Epithelial cell of proximal tubule (primary cell): ENCODE measurements around the gene SORCS2. TPM values are rescaled to one million over a fixed set of nuclear protein-coding genes. Genes with fewer than 3 reads are reported as not detected.

Source experiments
- DNase-seq: peaks from one replicate; pipeline ENCODE4 v3.0.0-alpha.2; 2011; ENCODE audit warnings: low read depth
- H3K4me3 ChIP-seq: 2 replicates; pipeline ENCODE4 v1.5.1; 2011; ENCODE audit warnings: low read depth, mild to moderate bottlenecking, low read length
- CTCF ChIP-seq: conservative IDR thresholded peaks from 2 replicates; pipeline ENCODE4 v1.5.1; 2012; ENCODE audit warnings: low read depth, mild to moderate bottlenecking, low read length
- total RNA-seq: library from RNA; depleted of rRNA; stranded (reverse); fragments of >200 nt; gene quantifications from 2 replicates; pipeline ENCODE4 v1.2.3, GENCODE V29; 2015

Gene SORCS2
- total RNA-seq, 1 donor from 2014 or later: 0.29 TPM

GRCh38 chr4:7741946-7742806 is 549.8 kb downstream of the SORCS2 start:
- no peak overlapping the region for H3K4me3 ChIP-seq
- no peak for TF ChIP-seq CTCF
- DNase-seq: no peak

- no peak for TF ChIP-seq CTCF
- no peak for DNase-seq
- H3K4me3 ChIP-seq: no peak overlapping the region
Observed at GRCh38 chr4:7742807-7743280, 550.5 kb downstream of the SORCS2 start.

- no peak for TF ChIP-seq CTCF
- no peak for DNase-seq
- H3K4me3 ChIP-seq: no peak overlapping the region
Observed at GRCh38 chr4:7744142-7744804, 551.9 kb downstream of the SORCS2 start.

- no peak overlapping the region for H3K4me3 ChIP-seq
- no peak for DNase-seq
- no peak for TF ChIP-seq CTCF
Observed at GRCh38 chr4:7745301-7745885, 553.1 kb downstream of the SORCS2 start.

GRCh38 chr4:7746351-7747061 is 554.2 kb downstream of the SORCS2 start:
- TF ChIP-seq CTCF: no peak
- H3K4me3 ChIP-seq: no peak overlapping the region
- no peak for DNase-seq

GRCh38 chr4:7747062-7747385 is 554.7 kb downstream of the SORCS2 start:
- no peak for TF ChIP-seq CTCF
- no peak overlapping the region for H3K4me3 ChIP-seq
- DNase-seq: no peak
